NCI-H1930 (cell line): Measurements from ENCODE around the gene CBFB.

Experiments
- DNase-seq, 2 experiments: peaks; one replicate each; lab custom pipeline; 2025; lab: John Stamatoyannopoulos, UW

The CBFB gene

DNA sequence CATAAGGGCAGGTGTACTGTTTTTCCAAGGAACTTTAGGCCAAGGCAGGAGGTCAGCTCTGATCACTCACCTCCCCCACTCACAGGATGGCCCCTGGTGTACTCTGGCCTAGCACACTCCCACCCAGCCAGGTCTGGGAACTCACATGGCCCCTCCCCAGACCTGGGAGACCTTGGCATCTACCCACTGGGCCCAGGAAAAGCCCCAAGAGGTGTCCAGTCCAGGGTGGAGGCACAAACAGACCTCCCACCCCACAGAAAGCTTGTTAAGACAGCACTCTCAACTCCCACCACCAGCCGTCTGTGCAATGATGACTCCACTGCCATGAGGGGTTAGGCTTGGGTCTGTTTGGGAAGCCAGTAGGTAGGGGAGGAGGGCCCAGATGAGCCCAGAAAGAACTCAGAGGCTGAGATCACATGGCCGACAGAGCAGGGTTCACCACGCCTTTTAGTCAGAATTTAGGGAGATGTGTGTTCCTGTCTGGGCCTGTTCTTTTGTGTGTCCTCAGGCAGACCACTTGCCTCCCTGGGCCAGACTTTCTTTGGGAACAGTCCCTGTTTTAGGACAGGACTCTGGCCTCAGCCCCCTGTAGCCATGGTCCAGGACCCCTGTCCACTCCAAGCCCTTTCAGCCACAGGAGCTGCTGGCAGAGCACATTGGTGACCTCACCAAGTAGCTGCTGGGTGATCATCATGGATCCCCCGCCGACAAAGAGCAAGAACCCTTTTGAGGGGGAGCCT, 12.1 kb upstream of the CBFB start:
- DNase-seq: no peak

DNA sequence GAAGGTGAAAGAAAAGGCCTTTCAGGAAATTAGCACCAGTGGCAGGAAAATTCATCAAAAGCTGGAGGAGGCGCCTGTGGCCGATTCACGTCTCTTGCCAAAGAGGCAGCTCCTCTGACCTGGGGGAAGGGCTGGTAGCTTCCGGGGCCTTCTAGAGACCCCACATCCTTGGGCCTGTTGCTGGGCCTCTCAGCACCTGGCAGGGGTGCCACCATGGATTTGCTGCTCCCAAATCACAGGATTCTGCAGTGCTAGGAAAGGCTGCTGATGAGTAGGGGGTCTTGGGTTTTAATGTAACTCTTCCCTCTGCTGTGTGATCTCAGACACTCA, 11.6 kb upstream of the CBFB start:
- DNase-seq: no peak

DNA sequence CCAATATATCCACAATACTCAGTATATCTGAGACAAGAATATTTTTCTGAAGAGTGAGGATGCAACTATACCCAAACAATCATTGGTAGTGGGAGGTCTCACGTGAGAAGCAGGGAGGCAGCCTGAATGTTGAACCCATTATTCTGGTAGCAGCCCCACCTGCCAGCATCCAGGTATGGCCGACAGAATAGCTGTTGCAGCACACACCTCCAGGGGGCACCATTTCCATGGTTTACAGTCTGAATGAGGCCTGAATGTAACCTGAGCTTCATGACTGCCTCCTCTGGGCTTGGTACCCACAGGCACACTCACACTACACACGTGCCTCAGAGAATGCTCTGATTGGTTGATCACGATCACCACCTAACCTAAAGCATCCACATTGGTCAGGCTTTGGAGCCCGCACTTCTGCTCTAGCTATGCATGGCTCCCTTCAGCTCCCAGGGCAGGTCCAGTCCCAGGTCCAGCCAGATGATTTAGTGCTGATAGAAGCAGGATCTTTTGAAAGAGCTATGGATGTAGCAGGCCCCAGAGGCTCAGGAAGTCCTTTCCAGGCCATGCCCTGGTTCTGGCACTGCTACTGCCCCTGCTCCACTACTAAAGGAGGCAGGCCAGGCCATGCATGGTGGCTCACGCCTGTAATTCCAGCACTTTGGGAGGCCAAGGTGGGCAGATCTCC, 11.0 kb upstream of the CBFB start:
- DNase-seq: peak; percentile 80 to 84

DNA sequence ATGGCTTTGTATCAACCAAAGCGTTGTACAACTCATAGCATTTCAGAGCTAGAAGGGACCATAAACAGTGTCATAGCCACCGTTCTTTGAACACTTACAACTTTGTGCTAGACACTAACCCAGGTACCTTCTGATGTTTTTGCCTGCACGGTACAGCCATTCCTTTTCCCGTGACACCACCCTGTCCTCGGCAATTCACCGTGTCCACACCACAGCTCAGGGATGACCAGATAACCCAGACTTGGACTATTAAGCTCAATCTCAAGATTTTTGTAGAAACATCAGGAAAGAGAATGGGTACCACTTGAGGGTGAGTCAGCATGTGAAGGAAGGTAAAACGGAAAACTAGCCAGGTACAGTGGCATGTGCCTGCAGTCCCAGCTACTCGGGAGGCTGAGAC, 9.8 kb upstream of the CBFB start:
- no peak for DNase-seq

DNA sequence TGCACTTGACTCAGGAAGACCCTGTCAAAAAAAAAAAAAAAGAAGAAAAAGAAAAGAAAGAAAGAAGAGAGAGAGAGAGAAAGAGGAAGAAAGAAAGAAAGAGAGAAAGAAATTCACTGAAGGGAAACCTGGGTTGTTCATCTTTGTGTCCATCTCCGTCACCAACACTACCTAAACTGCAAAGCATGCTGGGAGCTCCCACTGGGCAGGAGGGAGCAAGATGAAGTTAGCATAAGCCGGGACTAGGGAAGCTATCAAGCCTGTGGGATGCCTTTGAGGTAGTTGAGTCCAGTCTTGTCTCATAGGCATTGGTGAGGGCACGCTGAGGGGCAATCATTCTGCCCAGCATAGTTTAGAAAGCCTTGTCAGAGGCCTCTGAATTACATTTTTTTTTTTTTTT, 7.6 kb upstream of the CBFB start:
- no peak for DNase-seq

DNA sequence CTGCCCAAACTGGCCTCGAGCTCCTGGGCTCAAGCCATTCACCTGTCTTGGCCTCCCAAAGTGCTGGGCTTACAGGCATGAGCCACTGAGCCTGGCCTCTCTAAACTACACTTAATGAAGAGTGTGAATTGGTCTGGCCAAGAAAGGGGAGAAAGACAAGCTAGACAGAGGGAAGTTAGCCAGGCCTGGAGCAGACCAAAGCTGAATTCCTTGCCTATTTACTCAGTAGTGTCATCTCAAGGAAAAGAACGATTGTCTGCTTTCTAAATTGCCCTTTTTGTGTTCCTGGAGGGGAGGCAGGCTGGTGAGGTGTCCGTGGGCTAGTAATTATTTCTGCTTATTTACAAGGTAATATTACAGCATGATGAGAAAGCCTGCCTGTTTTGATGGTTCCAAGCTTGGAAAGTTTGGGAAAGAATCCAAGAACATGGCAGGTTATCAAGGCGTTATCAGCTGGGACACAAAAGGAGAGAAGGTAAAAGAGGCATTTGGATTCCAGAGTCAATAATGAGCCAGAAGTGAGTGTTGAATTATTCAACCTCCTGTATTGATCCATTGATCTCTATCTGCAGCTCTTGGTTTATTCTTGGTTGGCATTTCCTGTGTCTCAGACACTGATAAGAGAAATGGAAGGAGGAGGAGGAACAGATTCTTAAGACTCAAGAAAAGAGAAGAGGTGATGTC, 6.3 kb upstream of the CBFB start:
- DNase-seq: no peak

DNA sequence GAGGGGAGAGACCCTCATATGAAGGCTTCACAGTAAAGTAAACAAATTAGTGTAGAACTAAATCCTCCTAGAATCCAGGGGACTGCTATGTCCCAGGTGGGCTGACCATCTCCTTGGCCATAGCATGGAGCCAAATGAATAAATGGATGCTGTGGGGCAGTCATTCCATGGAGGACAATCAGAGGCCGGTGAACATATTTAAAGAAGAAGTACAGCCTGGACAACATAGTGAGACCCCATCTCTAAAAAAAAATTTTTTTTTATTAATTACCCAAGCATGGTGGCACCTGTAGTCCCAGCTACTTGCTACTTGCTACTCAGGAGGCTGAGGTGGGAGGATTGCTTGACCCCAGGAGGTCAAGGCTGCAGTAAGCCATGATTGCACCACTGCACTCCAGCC, 5.3 kb upstream of the CBFB start:
- no peak for DNase-seq

DNA sequence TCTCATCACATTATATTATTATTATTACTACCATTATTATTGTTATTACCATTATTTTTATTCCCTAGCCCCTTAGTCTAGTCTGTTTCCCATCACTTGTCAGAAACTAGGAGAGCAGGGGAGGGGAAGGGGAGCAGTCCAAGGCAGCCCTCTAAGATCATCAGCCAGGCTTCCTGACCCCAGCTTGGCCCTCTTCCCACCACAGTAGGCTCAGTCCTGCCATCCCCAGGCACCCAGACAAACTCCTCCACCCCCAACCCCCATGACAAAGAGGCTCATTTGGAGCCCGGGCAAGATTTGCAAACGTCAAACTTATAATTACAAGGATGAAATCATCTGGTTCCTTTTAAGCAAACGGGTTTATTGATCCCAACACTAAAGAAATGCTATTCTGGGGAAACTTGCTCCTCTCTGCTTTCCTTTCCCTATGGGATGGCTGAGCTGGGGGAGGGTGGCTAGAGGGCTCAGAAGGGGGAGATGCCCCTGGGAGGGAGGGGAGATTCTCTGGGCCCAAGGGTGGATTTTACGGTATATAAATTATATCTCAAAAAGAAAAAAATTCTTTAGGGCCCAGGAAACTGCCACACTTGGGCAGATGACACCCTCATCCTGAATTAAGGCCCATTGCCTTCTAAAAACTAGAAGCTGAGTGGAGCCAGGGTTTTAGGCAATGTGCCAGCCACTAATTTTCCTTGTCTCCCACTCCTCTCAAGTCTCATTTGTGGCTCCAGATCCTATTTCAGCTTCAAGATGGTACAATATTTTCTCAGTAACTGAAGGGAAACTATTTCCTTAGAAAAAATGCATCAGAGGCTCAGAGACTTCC, 4.4 kb upstream of the CBFB start:
- DNase-seq: no peak

DNA sequence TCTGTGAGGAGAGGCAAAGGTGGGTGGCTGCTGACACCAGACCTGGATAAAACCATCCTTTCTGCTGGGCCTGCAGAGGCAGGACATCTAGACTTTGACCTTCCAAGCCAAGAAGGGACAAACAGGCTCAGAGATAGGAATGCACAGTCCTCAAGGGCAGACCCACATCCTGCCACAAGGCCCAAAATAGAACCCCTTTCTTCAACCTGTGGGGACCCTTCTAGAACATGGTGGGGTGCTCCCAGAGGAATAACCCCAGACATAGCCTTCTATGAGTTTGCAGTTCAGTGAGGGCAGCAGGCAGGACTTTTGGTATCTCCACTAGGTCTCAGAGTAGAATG, 3.8 kb upstream of the CBFB start:
- no peak for DNase-seq

DNA sequence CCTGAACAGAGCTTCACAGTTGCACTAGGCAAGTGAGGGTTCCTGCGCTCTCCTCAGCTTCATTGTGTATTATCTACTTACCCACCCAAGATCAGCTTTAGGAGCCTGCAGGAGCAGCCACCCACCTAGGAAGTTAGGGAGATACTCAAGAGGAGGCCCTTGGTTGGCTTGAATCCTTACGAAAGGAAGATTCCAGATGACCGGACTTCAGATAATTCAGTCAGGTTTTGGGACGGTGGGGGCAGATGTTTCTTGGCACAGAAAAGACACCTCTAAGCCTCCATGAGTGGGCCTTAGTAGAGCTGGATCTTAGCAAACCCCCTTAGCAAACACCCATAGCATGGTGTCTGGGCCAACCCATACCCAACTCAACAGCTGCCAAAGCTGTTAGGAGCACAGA, 2.4 kb upstream of the CBFB start:
- no peak for DNase-seq

DNA sequence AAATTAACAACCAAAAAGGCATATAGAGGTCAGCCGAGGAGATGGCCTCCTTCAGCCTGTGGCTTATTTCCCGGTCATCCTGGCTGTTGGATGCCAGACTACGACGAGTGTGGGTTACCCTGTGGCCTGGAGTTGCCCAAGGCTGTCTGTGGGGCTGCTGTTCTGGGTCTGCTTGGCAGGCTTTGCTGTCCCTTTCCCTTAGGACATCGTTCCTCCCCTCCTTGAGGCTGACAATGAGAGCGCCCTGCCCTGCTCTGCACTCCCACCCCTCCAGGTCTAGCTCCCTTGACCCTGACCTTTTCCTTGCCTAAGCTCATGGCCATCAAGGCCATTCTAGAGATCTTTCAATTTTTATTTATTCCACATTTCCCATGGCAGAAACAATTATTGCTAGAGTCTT, 1.9 kb upstream of the CBFB start:
- no peak for DNase-seq

DNA sequence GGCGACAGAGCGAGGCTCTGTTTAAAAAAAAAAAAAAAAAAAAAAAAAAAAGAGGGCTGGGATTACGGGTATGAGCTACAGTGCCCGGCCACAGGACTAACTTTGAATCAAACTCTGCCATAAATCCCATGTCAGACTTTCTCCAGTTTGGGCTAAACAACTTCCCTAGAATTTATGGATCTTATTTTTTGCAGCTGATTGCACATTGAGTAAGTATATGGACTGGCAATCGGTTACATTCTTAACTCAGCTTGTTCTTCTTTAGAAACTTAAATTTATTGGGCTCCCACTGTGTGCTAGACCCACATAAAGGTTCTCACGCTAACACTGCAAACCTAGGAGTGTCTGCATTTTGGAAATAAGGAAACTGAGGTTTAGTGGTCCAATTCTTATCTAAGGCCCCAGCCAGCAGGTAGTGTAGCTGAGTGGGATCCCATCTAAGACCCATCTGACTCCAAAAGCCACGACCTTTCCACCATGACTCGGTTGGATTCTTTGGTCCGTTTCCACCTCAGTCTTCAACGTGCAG, 718 bp upstream of the CBFB start:
- no peak for DNase-seq

DNA sequence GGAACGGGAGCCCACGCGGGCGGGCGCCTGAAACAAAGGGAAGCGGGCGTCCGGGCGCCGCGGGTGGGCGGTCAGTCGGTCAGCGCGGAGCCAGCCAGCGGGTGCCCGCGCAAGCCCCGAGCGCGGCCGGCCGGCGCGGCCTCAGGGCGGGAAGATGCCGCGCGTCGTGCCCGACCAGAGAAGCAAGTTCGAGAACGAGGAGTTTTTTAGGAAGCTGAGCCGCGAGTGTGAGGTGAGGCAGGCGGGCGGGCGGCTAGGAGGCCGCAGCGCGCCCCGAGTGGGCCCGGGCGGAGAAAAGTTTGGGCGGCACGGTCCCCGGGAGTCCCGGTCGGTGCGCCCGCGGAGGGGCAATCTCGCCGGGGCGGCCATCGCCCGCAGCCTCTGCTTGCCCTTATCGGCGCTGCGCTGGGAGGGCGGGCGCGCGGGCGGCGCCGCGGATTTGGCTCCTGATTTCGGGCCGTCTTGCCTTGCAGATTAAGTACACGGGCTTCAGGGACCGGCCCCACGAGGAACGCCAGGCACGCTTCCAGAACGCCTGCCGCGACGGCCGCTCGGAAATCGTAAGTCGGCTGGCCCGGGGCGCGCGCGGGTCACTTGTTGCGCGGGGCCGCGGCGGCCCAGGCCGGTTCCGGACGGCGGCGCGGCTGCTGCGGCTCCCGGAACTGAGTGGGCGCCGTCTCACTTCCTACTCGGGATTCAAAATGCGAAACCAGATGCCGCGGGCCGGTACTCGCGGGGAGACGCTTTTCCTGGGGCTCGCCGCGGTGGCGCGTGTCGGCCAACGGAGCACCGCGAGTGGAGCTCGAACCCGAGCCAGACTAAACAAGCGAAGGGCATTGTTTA, 526 bp downstream of the CBFB start:
- DNase-seq: no peak

DNA sequence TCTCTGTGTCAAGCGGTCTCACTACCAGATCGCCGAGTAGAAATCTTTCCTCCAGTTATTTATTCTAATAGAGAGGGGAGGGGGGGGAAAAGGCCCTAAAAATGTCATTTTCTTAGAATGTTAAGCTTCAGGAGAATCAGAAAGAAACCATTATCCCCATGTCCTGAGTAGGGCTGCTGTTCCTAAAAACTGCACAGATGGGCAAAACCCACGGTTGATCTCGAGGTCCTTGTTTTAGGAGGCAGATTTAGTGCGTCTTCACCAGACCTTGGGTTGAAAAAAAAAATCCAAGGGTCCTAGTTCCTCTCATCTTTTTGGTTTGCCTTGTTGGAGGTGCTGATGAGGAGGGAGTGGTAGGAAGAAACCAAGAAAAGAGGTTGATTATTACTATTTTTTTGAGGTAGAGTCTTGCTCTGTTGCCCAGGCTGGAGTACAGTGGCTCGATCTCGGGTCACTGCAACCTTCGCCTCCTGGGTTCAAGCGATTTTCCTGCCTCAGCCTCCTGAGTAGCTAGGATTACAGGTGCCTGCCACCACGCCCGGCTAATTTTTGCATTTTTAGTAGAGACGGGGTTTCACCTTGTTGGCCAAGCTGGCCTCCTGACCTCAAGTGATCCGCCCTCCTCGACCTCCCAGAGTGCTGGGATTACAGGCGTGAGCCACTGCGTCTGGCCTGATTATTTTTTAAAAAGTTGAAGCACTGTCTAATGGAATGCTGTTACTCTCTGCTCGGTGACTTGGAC, 1.4 kb downstream of the CBFB start:
- no peak for DNase-seq

DNA sequence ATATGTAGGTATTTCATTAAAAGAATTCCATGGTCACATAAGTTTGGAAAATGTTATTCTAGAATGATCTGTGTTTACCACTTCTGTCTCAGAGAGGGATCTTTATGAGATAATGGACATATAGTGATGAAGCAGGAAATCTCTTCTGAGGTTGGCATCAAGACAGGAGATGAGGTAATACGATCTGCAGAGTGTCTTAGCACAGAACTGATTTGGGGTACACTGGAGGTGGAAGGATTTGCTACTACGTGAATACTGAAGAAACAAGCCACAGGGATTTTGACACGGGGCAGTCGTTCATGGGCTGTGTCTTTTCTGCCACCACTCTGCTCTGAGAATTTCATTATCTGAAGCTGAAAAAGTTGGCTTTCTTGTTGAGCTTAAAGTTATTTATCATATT, 5.5 kb downstream of the CBFB start:
- no peak for DNase-seq

DNA sequence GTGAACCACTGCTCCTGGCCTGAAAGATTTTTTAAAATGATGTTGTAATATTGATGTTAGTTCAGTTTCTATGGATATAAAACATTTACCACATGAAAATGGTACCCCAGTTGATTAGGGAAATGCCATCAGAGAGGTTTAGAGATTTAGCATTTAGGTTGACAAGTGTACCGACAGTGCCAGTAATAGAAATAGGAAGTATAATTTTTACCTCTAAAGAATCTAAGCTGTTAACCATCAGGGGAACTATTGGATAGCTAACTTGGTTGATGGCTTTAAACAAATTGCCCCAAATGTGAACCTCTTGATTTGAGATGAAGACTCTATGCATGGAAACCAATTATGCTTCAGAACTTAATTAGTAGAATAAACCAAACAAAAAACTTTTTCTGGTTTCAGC, 6.4 kb downstream of the CBFB start:
- no peak for DNase-seq

DNA sequence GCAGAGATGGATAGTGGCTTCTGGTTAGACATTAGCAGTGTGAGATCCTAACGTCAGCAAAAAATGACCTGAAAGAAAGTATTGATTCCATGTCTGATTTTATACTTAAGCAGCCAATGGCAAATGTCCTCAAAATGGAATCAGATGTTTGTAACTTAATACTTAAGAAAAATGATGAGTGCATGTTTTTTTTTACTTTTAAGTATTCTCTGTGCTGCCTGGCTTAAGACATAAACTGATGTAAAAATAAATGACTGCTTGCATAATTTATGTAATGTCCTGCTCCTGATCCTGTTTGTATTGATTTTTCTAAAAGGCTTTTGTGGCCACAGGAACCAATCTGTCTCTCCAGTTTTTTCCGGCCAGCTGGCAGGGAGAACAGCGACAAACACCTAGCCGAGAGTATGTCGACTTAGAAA, 7.4 kb downstream of the CBFB start:
- DNase-seq: no peak

DNA sequence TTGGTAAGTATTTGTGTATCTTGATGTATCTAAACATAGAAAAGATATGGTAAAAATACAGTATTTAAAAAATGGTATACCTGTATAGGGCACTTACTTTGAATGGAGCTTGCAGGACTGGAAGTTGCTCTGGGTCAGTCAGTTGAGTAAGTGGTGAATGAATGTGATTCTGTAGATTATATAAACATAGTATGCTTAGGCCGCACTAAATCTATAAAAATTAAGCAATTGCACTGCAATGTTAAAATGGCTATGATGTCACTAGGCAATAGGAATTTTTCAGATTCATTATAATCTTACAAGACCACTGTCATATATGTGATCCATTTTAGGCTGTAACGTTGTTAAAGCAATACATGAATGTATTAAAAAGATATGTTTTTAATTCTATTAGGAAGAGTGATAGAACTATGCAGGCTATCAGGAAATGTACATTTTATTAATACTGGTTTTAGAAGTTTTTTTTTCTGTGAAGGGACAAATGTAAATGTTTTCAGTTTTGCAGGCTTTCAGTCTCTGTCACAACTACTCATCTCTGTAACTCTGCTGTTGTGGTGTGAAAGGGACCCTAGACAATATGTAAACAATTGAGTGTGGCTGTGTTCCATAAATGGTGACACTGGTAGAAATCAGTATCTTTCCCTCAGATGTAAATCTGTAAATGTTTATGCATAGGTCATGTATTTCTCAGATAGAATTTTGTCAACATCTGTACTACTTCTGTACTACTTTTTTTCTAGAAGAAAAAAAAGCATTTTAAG, 10.5 kb downstream of the CBFB start:
- no peak for DNase-seq

DNA sequence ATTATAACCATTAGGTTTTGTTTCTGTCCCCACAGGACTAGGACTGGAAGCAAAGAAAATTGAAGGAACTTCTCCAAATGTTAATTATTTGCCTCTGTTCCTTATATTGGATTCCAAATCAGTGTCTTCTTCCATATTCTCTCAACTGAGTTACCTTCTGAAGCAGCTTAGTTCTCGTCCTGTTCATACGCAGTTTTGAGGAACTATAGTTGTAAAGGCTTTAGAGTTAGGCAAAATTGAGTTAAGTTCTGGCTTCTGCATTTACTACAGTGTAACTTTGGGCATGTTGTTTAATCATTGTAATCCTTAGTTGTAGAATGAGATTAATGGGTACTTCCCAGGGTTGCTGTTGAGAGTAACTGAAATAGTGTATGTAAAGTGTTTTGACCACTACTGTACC, 11.2 kb downstream of the CBFB start:
- DNase-seq: no peak

DNA sequence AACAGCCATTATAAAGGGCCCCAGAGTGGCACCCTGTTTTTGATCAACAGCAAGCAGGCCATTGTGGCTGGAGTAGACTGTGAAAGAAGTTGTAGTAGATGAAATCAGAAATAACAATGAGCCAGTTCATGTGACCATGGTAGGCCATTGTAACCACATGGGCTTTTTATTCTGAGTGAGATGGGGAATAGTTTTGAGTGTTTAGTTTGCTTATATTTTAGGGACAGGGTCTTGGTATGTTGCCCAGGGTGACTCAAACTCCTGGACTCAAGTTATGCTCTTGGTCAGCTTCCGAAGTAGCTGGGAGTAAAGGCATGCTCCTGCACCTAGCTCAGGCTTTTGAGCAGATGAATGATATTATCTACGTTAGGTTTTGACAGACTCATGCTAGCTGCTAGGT, 12.0 kb downstream of the CBFB start:
- DNase-seq: no peak
